ENCODE results near the gene GCSAM.

Gene GCSAM

GRCh38 chr3:112132975-112133448 lies at the start of gene GCSAM:
Gene GCSAM (minus strand): TSS chr3:112133248. CDS start chr3:112133120, 128 bp downstream.
- no peak for DNase-seq

GRCh38 chr3:112175646-112176045 lies 42.6 kb upstream of the GCSAM start:
- DNase-seq: no peak

- DNase-seq: no peak
Measured at GRCh38 chr3:112175037-112175436, 42.0 kb upstream of the GCSAM start.

GRCh38 chr3:112171144-112171543 lies 38.1 kb upstream of the GCSAM start:
- no peak for DNase-seq

- DNase-seq: no peak
Measured at GRCh38 chr3:112170046-112170445, 37.0 kb upstream of the GCSAM start.

- no peak for DNase-seq
Measured at GRCh38 chr3:112167758-112168157, 34.7 kb upstream of the GCSAM start.

GRCh38 chr3:112149136-112149535 lies 16.1 kb upstream of the GCSAM start:
- DNase-seq: no peak

GRCh38 chr3:112143689-112144088 lies 10.6 kb upstream of the GCSAM start:
- DNase-seq: no peak

GRCh38 chr3:112143251-112143650 lies 10.2 kb upstream of the GCSAM start:
- DNase-seq: no peak

- DNase-seq: no peak
Measured at GRCh38 chr3:112141293-112141692, 8.2 kb upstream of the GCSAM start.

GRCh38 chr3:112140584-112140983 lies 7.5 kb upstream of the GCSAM start:
- no peak for DNase-seq

GRCh38 chr3:112138219-112138969 lies 5.3 kb upstream of the GCSAM start:
- DNase-seq: no peak

GRCh38 chr3:112137781-112138180 lies 4.7 kb upstream of the GCSAM start:
- DNase-seq: no peak

- DNase-seq: peak; percentile 27 to 75
Measured at GRCh38 chr3:112136959-112137693, 4.1 kb upstream of the GCSAM start.

GRCh38 chr3:112136046-112136445 lies 3.0 kb upstream of the GCSAM start:
- DNase-seq: no peak

- no peak for DNase-seq
Measured at GRCh38 chr3:112134335-112135124, 1.5 kb upstream of the GCSAM start.

GRCh38 chr3:112133626-112134334 lies 732 bp upstream of the GCSAM start:
- DNase-seq: no peak

- DNase-seq: no peak
Measured at GRCh38 chr3:112132554-112132953, 494 bp downstream of the GCSAM start.

GRCh38 chr3:112132088-112132487 lies 960 bp downstream of the GCSAM start:
- no peak for DNase-seq

GRCh38 chr3:112131111-112131510 lies 1.9 kb downstream of the GCSAM start:
- DNase-seq: no peak

- DNase-seq: no peak
Measured at GRCh38 chr3:112130638-112130993, 2.4 kb downstream of the GCSAM start.

- DNase-seq: no peak
Measured at GRCh38 chr3:112129925-112130637, 3.0 kb downstream of the GCSAM start.
